Panc1 (cell line): Measurements from ENCODE around the gene SRCAP. TPM values are rescaled to one million over a fixed set of nuclear protein-coding genes. Genes with fewer than 3 reads are reported as not detected.

ENCODE experiments used
- ATAC-seq: fragments of 200-7000 bp; cut with Tn5 transposase; 2 replicates; pipeline ENCODE4 v1.9.1; 2020; ENCODE audit warnings: mild to moderate bottlenecking, moderate library complexity
- BruUV-seq: library from RNA; stranded (reverse); fragments of 400-500 nt; replicated peaks from 2 replicates; lab custom pipeline; 2021; lab: Mats Ljungman, UMichigan
- CTCF ChIA-PET: fragments of 300-600 bp; sonication (Branson Sonifier 250); formaldehyde crosslinking; loops from one replicate; lab custom pipeline; 2022; ENCODE audit warnings: antibody characterized with exemption; lab: Charles Lee
- POLR2A ChIA-PET: fragments of 300-600 bp; sonication (Branson Sonifier 250); formaldehyde crosslinking; loops from one replicate; lab custom pipeline; 2022; ENCODE audit warnings: antibody characterized with exemption; lab: Charles Lee
- DNase-seq: peaks from one replicate; pipeline ENCODE4 v3.0.0-alpha.2; 2010; ENCODE audit warnings: low read depth, low spot score
- H3K27ac ChIP-seq: 2 replicates; pipeline ENCODE4 v1.5.1; 2011; ENCODE audit warnings: mild to moderate bottlenecking, low read length, inconsistent platforms
- H3K27me3 ChIP-seq: fragments of 200-500 bp; sonication (Bioruptor generic); 2 replicates; pipeline ENCODE4 v1.6.0; 2014; ENCODE audit warnings: low read length, inconsistent platforms; ENCODE audit not compliant: control insufficient read depth, insufficient read depth
- H3K36me3 ChIP-seq: fragments of 200-500 bp; sonication (Bioruptor generic); 2 replicates; pipeline ENCODE4 v1.5.1; 2014; ENCODE audit warnings: inconsistent platforms, mild to moderate bottlenecking, low read length, moderate library complexity; ENCODE audit not compliant: control insufficient read depth, insufficient read depth
- H3K4me1 ChIP-seq: 2 replicates; pipeline ENCODE4 v1.5.1; 2011; ENCODE audit warnings: inconsistent platforms, mild to moderate bottlenecking, low read length, moderate library complexity; ENCODE audit not compliant: control insufficient read depth, insufficient read depth
- H3K4me3 ChIP-seq, 2 experiments: 2 replicates each; pipeline ENCODE4 v1.5.1; 2011 to 2012; ENCODE audit warnings: low read depth in 2 of 2, low read length in 2 of 2, mild to moderate bottlenecking in 2 of 2, inconsistent platforms in 1 of 2, moderate library complexity in 1 of 2
- H3K9me3 ChIP-seq: fragments of 200-500 bp; sonication (Bioruptor generic); 2 replicates; pipeline ENCODE4 v1.5.1; 2014; ENCODE audit warnings: low read depth, mild to moderate bottlenecking, inconsistent platforms, low read length, moderate library complexity; ENCODE audit not compliant: control insufficient read depth, insufficient read depth
- POLR2AphosphoS5 ChIP-seq: IDR thresholded peaks from 2 replicates; pipeline ENCODE4 v1.6.1; 2012; ENCODE audit warnings: mild to moderate bottlenecking, low read depth, low read length, moderate library complexity
- SIN3A ChIP-seq: IDR thresholded peaks from 2 replicates; pipeline ENCODE4 v1.6.1; 2012; ENCODE audit warnings: low read depth, mild to moderate bottlenecking, low read length, moderate library complexity, borderline replicate concordance; ENCODE audit not compliant: insufficient read depth
- TCF7L2 ChIP-seq: IDR thresholded peaks from 2 replicates; pipeline ENCODE4 v1.6.1; 2011; ENCODE audit warnings: mild to moderate bottlenecking, low read depth, low read length, inconsistent platforms
- in situ Hi-C: cut with HindIII; loops from 2 replicates; pipeline ENCODE4 v1.10.0; 2016; ENCODE audit warnings: low sequenced_read_pairs, low pct_unique_long_range_greater_than_20kb
- intact Hi-C: fragments of 100-400 bp; cut with micrococcal nuclease; formaldehyde crosslinking; loops from one replicate; pipeline ENCODE4 v1.10.0; 2022; ENCODE audit not compliant: unreplicated experiment
- total RNA-seq: library from RNA; stranded (reverse); gene quantifications from one replicate; pipeline ENCODE4 v1.2.1, GENCODE V29; 2021; ENCODE audit not compliant: unreplicated experiment
- TF ChIP-seq, protein P1 (sequence below): fragments of 450-650 bp; IDR thresholded peaks from 2 replicates; pipeline ENCODE4 v1.5.1; 2017; ENCODE audit warnings: mild to moderate bottlenecking
- TF ChIP-seq, protein P2 (sequence below), 2 experiments: IDR thresholded peaks; 2 replicates each; pipeline ENCODE4 v1.6.1; 2011 to 2012; ENCODE audit warnings: low read depth in 2 of 2, control low read depth in 1 of 2, low read length in 1 of 2, mild to moderate bottlenecking in 1 of 2, moderate library complexity in 1 of 2; ENCODE audit not compliant: insufficient read depth in 1 of 2

The SRCAP gene
- total RNA-seq, 1 experiment from 2014 or later: 73.6 TPM

DNA sequence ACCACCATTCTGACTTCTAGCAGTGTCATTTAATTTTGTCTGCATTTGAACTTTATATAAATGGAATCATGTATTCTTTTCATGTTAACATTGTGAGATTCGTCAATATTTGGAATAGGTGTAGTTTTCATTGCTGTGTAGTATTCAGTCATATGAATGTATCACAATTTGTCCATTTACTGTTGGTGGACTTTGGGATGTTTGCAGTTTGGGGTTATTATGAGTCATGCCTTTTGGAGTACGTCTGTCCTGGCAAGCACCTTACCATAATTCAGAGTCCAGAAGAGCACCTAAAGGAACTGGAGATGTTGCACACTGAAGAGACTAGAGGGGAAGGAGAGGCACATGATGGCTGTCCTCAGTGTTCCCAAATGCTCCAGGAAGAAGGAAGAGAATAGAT is 46.1 kb downstream of the SRCAP start:
- in situ Hi-C loops (no loop called here), intact Hi-C loops (no loop called here)
- no peak for ATAC-seq
- no peak for DNase-seq
- CTCF ChIA-PET: no interaction called here
- Histone ChIP-seq H3K4me1 (peaks cover 35% of the 10 kb centered on the region), H3K36me3 (peaks cover 7% of the 10 kb centered on the region), H3K9me3 (no peaks in the 10 kb centered on the region), H3K27me3 (no peaks in the 10 kb centered on the region), H3K4me3 (no peak overlapping the region), H3K27ac (no peak overlapping the region)
- no TSS peak for BruUV-seq
- TF ChIP-seq POLR2AphosphoS5 (no peak), SIN3A (no peak), TCF7L2 (no peak)
- TF ChIP-seq, protein P1, sequence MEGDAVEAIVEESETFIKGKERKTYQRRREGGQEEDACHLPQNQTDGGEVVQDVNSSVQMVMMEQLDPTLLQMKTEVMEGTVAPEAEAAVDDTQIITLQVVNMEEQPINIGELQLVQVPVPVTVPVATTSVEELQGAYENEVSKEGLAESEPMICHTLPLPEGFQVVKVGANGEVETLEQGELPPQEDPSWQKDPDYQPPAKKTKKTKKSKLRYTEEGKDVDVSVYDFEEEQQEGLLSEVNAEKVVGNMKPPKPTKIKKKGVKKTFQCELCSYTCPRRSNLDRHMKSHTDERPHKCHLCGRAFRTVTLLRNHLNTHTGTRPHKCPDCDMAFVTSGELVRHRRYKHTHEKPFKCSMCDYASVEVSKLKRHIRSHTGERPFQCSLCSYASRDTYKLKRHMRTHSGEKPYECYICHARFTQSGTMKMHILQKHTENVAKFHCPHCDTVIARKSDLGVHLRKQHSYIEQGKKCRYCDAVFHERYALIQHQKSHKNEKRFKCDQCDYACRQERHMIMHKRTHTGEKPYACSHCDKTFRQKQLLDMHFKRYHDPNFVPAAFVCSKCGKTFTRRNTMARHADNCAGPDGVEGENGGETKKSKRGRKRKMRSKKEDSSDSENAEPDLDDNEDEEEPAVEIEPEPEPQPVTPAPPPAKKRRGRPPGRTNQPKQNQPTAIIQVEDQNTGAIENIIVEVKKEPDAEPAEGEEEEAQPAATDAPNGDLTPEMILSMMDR: no peak
- TF ChIP-seq, protein P2, sequence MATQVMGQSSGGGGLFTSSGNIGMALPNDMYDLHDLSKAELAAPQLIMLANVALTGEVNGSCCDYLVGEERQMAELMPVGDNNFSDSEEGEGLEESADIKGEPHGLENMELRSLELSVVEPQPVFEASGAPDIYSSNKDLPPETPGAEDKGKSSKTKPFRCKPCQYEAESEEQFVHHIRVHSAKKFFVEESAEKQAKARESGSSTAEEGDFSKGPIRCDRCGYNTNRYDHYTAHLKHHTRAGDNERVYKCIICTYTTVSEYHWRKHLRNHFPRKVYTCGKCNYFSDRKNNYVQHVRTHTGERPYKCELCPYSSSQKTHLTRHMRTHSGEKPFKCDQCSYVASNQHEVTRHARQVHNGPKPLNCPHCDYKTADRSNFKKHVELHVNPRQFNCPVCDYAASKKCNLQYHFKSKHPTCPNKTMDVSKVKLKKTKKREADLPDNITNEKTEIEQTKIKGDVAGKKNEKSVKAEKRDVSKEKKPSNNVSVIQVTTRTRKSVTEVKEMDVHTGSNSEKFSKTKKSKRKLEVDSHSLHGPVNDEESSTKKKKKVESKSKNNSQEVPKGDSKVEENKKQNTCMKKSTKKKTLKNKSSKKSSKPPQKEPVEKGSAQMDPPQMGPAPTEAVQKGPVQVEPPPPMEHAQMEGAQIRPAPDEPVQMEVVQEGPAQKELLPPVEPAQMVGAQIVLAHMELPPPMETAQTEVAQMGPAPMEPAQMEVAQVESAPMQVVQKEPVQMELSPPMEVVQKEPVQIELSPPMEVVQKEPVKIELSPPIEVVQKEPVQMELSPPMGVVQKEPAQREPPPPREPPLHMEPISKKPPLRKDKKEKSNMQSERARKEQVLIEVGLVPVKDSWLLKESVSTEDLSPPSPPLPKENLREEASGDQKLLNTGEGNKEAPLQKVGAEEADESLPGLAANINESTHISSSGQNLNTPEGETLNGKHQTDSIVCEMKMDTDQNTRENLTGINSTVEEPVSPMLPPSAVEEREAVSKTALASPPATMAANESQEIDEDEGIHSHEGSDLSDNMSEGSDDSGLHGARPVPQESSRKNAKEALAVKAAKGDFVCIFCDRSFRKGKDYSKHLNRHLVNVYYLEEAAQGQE (IDR thresholded peaks at IDR 0.05; ENCODE audit: insufficient read depth in 1 of 2, low read depth in 2 of 2, low read length in 1 of 2): no peak
- POLR2A ChIA-PET: no interaction called here

- ChIA-PET CTCF (interaction anchor here (1.4 kb wide), 1 partner anchor 31 kb away, joined by 4 read pairs; no protein-coding TSS in a partner anchor), POLR2A (no interaction called here)
- no TSS peak for BruUV-seq
- H3K9me3 ChIP-seq: no peaks in the 10 kb centered on the region
- intact Hi-C loops (no loop called here), in situ Hi-C loops (no loop called here)
- TF ChIP-seq, protein P2 (IDR thresholded peaks at IDR 0.05; ENCODE audit: insufficient read depth in 1 of 2, low read depth in 2 of 2, low read length in 1 of 2): no peak
- TF ChIP-seq SIN3A (no peak), POLR2AphosphoS5 (no peak), TCF7L2 (no peak)
- TF ChIP-seq, protein P1: no peak
- H3K27me3 ChIP-seq: no peaks in the 10 kb centered on the region
- ATAC-seq (no peak), DNase-seq (no peak)
- H3K27ac ChIP-seq: peak overlapping the region; percentile 94
- H3K4me1 ChIP-seq: peaks cover 19% of the 10 kb centered on the region
- H3K36me3 ChIP-seq: peaks cover 4% of the 10 kb centered on the region
- no peak overlapping the region for H3K4me3 ChIP-seq
Measured at GRCh38 chr16:30746638-30747175, 47.7 kb downstream of the SRCAP start.
